Neural cell (in vitro differentiated cells): ENCODE results near the gene PLOD3. TPM values are rescaled to one million over a fixed set of nuclear protein-coding genes. Genes with fewer than 3 reads are reported as not detected.

Source experiments
- polyA plus RNA-seq: library from polyadenylated mRNA; depleted of rRNA; stranded (reverse); fragments of >200 nt; gene quantifications from 2 replicates; pipeline ENCODE4 v1.2.3, GENCODE V29; 2014
- small RNA-seq, 3 experiments: library from RNA; depleted of rRNA; stranded (forward); fragments of <200 nt; gene quantifications; one replicate each; pipeline ENCODE3, GENCODE V24; 2012

Gene PLOD3
- polyA plus RNA-seq, 1 donor from 2014 or later = 19.2 TPM

Small RNA genes within 50 kb of the gene (small RNA-seq; reads per million reads assigned to genes)
- gene MIR4653 = 0 reads per million in 3 experiments

Other genes with a start within 250 kb of the PLOD3 start
- not detected in 2 replicates for gene MUC12, start 248.0 kb downstream of the PLOD3 start, polyA plus RNA-seq
- not detected in 2 replicates for gene MUC17, start 197.5 kb downstream of the PLOD3 start, polyA plus RNA-seq
- gene TRIM56, start 132.1 kb downstream of the PLOD3 start, polyA plus RNA-seq = 0.01 and 0.12 TPM in 2 replicates
- gene SERPINE1, start 90.5 kb downstream of the PLOD3 start, polyA plus RNA-seq = 0.12 TPM in 1 of 2 replicates, not detected in the other
- 344 and 389 TPM in 2 replicates for gene AP1S1, start 63.1 kb downstream of the PLOD3 start, polyA plus RNA-seq
- gene VGF, start 52.0 kb downstream of the PLOD3 start, polyA plus RNA-seq = 36.8 and 39.3 TPM in 2 replicates
- 4.0 and 4.5 TPM in 2 replicates for gene NAT16, start 37.3 kb downstream of the PLOD3 start, polyA plus RNA-seq
- not detected in 2 replicates for gene MOGAT3, start 16.5 kb downstream of the PLOD3 start, polyA plus RNA-seq
- 160 and 176 TPM in 2 replicates for gene ZNHIT1, start 584 bp upstream of the PLOD3 start, polyA plus RNA-seq
- 8.9 and 10.9 TPM in 2 replicates for gene CLDN15, start 20.2 kb upstream of the PLOD3 start, polyA plus RNA-seq
- gene FIS1, start 27.5 kb upstream of the PLOD3 start, polyA plus RNA-seq = 322 and 339 TPM in 2 replicates
- 50.9 TPM in 2 replicates for gene IFT22, start 104.2 kb upstream of the PLOD3 start, polyA plus RNA-seq
- gene COL26A1, start 145.3 kb upstream of the PLOD3 start, polyA plus RNA-seq = 36.6 and 39.0 TPM in 2 replicates